ENCODE results near the gene MOSPD2.

Gene MOSPD2

DNA sequence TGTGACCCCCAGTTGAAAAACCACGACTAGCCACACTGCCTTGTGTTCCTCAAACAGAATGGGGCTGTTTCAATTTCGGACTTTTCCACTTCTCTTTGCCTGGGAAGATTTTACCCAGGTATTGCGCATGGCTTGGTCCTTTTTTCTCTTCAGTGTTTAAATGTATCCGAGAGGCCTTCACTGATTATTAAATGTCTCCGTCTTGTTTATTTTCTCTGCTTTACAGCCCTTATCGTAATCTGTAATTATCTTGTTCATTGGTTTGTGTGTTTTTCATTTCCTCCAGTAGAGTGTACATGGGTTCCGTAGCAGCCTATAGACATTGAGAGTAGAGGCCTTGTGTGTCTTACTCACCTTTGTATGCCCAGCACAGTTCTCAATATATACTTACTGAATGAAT, 2.4 kb downstream of the MOSPD2 start:
- TF ChIP-seq, protein P1, sequence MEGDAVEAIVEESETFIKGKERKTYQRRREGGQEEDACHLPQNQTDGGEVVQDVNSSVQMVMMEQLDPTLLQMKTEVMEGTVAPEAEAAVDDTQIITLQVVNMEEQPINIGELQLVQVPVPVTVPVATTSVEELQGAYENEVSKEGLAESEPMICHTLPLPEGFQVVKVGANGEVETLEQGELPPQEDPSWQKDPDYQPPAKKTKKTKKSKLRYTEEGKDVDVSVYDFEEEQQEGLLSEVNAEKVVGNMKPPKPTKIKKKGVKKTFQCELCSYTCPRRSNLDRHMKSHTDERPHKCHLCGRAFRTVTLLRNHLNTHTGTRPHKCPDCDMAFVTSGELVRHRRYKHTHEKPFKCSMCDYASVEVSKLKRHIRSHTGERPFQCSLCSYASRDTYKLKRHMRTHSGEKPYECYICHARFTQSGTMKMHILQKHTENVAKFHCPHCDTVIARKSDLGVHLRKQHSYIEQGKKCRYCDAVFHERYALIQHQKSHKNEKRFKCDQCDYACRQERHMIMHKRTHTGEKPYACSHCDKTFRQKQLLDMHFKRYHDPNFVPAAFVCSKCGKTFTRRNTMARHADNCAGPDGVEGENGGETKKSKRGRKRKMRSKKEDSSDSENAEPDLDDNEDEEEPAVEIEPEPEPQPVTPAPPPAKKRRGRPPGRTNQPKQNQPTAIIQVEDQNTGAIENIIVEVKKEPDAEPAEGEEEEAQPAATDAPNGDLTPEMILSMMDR (conservative IDR thresholded peaks at IDR 0.05; ENCODE audit: low read depth, low read length) = no peak
- no peak overlapping the region for H3K4me3 ChIP-seq (ENCODE audit: low read length)
- no peak for DNase-seq (ENCODE audit: low read depth)

DNA sequence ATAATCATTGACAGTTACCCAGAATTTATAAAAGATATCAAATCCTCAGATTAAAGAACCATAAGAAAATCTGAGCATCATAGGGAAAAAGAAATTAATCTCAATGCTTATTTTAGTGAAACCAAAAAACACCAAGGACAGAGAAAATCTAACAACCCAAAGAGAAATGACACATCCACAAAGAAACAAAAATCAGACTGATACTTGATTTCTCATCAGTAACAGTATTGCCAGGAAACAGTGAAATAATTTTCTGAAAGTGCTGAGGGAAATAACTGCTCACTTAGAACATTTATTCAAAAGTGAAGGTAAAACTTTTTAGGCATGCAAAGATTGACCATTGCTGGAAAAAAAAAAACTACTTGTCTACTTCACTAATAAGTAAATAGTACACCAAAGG, 10.6 kb downstream of the MOSPD2 start:
- no peak overlapping the region for H3K4me3 ChIP-seq (ENCODE audit: low read length)
- TF ChIP-seq, protein P1 (conservative IDR thresholded peaks at IDR 0.05; ENCODE audit: low read depth, low read length) = no peak
- DNase-seq (ENCODE audit: low read depth) = no peak

DNA sequence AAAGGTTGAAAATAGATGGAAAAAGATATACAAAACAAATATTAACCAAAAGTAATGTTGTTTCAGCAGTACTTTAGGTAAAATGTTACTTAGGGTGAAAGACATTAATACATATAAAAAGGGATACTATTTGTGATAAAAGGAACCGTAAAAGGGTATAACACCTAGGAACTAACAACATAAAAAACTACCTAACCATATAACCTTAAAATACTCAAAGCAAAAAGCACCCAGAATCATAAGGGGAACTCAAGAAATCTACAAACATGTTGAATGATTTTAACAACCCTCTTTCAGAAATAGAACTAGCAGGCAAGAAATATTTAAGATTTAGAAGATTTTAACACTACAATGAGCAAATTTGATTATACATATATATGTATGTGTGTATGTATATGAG, 11.5 kb downstream of the MOSPD2 start:
- no peak overlapping the region for H3K4me3 ChIP-seq (ENCODE audit: low read length)
- TF ChIP-seq, protein P1 (conservative IDR thresholded peaks at IDR 0.05; ENCODE audit: low read depth, low read length) = no peak

DNA sequence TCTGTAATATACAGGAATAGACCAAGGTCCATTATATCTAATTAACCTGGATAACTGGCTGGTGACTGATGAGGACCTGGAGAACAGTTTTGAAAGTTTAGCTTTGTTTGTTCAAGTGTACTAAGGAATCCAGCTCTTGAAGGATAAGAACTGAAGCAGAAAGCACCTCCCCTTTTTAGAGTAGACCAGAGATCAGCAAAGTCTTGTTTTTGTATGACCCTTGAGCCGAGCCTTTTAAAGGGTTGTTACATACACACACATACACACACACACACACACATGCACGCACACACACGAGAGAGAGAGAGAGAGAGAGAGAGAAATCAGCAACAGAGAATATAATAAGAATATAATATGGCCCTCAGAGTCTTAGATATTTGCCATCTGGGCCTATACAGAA, 13.0 kb downstream of the MOSPD2 start:
- TF ChIP-seq, protein P1 (conservative IDR thresholded peaks at IDR 0.05; ENCODE audit: low read depth, low read length) = no peak
- DNase-seq (ENCODE audit: low read depth) = no peak

More for the DNA sequence above, 11.5 kb downstream of the MOSPD2 start:
- no peak for DNase-seq (ENCODE audit: low read depth)

DNA sequence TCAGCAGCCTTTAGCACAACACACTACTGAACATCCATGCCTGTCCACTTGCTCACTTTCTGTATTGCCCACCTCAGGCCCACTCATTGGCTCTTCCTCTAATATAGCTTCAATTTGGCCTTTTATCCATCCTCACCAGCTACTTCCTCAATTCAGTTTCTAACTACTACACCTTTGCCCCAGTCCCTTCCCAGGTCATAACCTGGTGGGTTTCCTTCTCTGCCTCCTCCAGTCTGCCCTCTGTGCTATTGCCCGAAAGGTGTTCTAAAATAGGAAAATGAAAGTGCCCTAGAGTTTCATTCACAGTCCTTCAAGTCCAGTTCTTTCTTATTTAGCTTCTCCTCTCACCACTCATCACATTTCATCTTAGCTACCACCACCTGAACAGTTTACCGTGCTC, 23.1 kb downstream of the MOSPD2 start:
- TF ChIP-seq, protein P1 (conservative IDR thresholded peaks at IDR 0.05; ENCODE audit: low read depth, low read length) = no peak
- DNase-seq (ENCODE audit: low read depth) = no peak
- H3K4me3 ChIP-seq (ENCODE audit: low read length) = no peak overlapping the region

More for the DNA sequence above, 13.0 kb downstream of the MOSPD2 start:
- H3K4me3 ChIP-seq (ENCODE audit: low read length) = no peak overlapping the region

DNA sequence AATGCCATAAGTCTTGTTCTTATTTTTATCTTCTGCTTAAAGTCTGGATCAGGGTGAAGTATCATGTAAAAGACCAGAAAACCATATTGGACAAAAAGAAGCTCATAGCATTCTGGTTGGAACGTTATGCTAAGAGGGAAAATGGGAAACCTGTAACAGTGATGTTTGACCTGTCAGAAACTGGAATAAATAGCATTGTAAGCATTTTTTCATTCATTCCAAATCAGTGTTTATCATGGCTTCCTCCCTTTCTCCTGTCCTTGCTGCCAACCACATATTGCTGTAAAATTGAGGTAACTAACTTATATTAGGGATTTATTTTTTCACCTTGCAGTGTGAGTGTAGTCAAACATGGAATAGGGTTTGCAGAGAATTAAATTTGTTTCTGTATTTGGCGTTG, 23.8 kb downstream of the MOSPD2 start:
- TF ChIP-seq, protein P1 (conservative IDR thresholded peaks at IDR 0.05; ENCODE audit: low read depth, low read length) = no peak
- no peak overlapping the region for H3K4me3 ChIP-seq (ENCODE audit: low read length)
- DNase-seq (ENCODE audit: low read depth) = no peak

DNA sequence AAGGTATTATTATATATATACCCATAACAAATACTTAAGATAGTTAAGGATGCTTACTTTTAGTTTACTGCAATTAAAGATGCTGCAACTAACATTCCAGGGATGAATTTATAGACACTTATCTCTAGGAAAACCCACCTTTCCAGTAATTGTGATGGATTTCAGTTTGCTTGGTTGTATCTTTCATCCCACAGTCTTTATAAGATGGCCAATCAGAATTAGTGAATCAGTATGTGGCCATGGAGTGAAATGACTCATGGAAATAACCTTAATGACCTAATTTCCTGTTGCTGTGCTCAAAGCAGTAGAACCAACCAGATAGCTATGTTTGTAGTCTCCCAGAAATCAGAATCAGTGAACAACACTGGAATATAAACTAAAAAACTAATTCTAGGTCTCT, 26.4 kb downstream of the MOSPD2 start:
- H3K4me3 ChIP-seq (ENCODE audit: low read length) = no peak overlapping the region
- TF ChIP-seq, protein P1 (conservative IDR thresholded peaks at IDR 0.05; ENCODE audit: low read depth, low read length) = no peak
- DNase-seq (ENCODE audit: low read depth) = no peak
